HEK293 (cell line): ENCODE measurements around the gene COL5A1.

Experiments
- KLF7 ChIP-seq: fragments of 450-650 bp; formaldehyde crosslinking; IDR thresholded peaks from 2 replicates; pipeline ENCODE4 v1.5.1; 2016; ENCODE audit warnings: missing biosample characterization, missing genetic modification characterization, borderline replicate concordance
- YY1 ChIP-seq: fragments of 450-650 bp; formaldehyde crosslinking; IDR thresholded peaks from 2 replicates; pipeline ENCODE4 v1.5.1; 2018; ENCODE audit warnings: missing biosample characterization, missing genetic modification characterization
- ZNF184 ChIP-seq: fragments of 450-650 bp; IDR thresholded peaks from 2 replicates; pipeline ENCODE4 v1.5.1; 2018; ENCODE audit warnings: missing biosample characterization, mild to moderate bottlenecking, missing genetic modification characterization

- TF ChIP-seq KLF7 (tag by site-specific recombination) (no peak), YY1 (no peak), ZNF184 (tag by site-specific recombination) (no peak)
Observed at GRCh38 chr9:134864821-134865190, 223.2 kb downstream of the COL5A1 start.
